Measurements from ENCODE around the gene VLDLR. TPM values are rescaled to one million over a fixed set of nuclear protein-coding genes. Genes with fewer than 3 reads are reported as not detected.

The VLDLR gene
- polyA plus RNA-seq, 1 donor (not counting 4 experiments of a cell fraction or from before 2014, with no cell fraction given) = 7.0 TPM

DNA sequence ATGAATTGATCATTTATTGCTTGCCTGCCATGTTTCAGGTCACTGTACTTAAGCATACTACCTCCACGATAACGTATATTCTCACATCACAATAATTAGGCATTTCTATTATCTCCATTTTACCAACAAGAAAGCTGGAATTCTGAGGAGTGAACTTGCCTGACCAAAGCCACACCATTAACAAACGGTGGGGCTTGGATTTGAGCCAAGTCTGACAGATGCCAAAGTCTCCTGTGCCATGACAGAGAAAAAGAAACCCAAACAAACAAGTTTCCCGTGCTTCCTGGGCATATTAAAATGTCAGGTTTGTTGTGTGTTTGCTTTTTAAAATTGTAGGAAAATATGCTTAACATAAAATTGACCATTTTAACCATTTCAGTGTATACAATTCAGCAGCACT is 54.9 kb downstream of the VLDLR start:
- no peaks in the 10 kb centered on the region for H4K20me1 ChIP-seq (ENCODE audit: control insufficient read depth, extremely low read depth, insufficient read depth, low read length)
- H3K4me2 ChIP-seq (ENCODE audit: control insufficient read depth, extremely low read depth, insufficient read depth, low read depth, low read length) = no peak overlapping the region
- H3K36me3 ChIP-seq (ENCODE audit: control insufficient read depth in 2 of 2, extremely low read depth in 1 of 2, insufficient read depth in 2 of 2, low read length in 2 of 2) = no peaks in the 10 kb centered on the region
- H3K4me3 ChIP-seq (ENCODE audit: control insufficient read depth in 2 of 3, extremely low read depth in 1 of 3, insufficient read depth in 2 of 3, low read depth in 1 of 3, low read length in 3 of 3) = no peak overlapping the region
- no peaks in the 10 kb centered on the region for H3K9me3 ChIP-seq (ENCODE audit: control insufficient read depth, low read depth, low read length)
- dilution Hi-C loops (cut with MboI; ENCODE audit: extremely low pct_ligation_motif_present, low sequenced_read_pairs) = no loop called here
- H2AFZ ChIP-seq (ENCODE audit: control insufficient read depth, low read length) = no peak overlapping the region
- no peaks in the 10 kb centered on the region for H3K9me1 ChIP-seq (ENCODE audit: control insufficient read depth, extremely low read depth, insufficient read depth, low read length)
- TF ChIP-seq, protein P1, sequence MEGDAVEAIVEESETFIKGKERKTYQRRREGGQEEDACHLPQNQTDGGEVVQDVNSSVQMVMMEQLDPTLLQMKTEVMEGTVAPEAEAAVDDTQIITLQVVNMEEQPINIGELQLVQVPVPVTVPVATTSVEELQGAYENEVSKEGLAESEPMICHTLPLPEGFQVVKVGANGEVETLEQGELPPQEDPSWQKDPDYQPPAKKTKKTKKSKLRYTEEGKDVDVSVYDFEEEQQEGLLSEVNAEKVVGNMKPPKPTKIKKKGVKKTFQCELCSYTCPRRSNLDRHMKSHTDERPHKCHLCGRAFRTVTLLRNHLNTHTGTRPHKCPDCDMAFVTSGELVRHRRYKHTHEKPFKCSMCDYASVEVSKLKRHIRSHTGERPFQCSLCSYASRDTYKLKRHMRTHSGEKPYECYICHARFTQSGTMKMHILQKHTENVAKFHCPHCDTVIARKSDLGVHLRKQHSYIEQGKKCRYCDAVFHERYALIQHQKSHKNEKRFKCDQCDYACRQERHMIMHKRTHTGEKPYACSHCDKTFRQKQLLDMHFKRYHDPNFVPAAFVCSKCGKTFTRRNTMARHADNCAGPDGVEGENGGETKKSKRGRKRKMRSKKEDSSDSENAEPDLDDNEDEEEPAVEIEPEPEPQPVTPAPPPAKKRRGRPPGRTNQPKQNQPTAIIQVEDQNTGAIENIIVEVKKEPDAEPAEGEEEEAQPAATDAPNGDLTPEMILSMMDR (optimal IDR thresholded peaks at IDR 0.05 in 1 of 3, IDR thresholded peaks at IDR 0.05 in 1 of 3, conservative IDR thresholded peaks at IDR 0.05 in 1 of 3; ENCODE audit: extremely low read depth in 1 of 3, insufficient read depth in 2 of 3, low read length in 3 of 3) = no peak
- TF ChIP-seq EZH2 (IDR thresholded peaks at IDR 0.05; ENCODE audit: low read length) = no peak
- H3K4me1 ChIP-seq (ENCODE audit: control insufficient read depth, extremely low read depth, insufficient read depth, low read length) = no peaks in the 10 kb centered on the region
- H3K79me2 ChIP-seq (ENCODE audit: control insufficient read depth, insufficient read depth, low read length) = no peaks in the 10 kb centered on the region
- DNase-seq (ENCODE audit: low read depth, low spot score) (no peak), FAIRE-seq (no peak)
- no peak overlapping the region for H3K27ac ChIP-seq (ENCODE audit: control insufficient read depth, insufficient read depth, low read length)
- no peak overlapping the region for H3K9ac ChIP-seq (ENCODE audit: control insufficient read depth, extremely low read depth, insufficient read depth, low read length)
- H3K27me3 ChIP-seq (ENCODE audit: control insufficient read depth, extremely low read depth, insufficient read depth, low read length) = no peaks in the 10 kb centered on the region

- Histone ChIP-seq H4K20me1 (ENCODE audit: control insufficient read depth, extremely low read depth, insufficient read depth, low read length) (no peaks in the 10 kb centered on the region), H2AFZ (ENCODE audit: control insufficient read depth, low read length) (no peak overlapping the region), H3K79me2 (ENCODE audit: control insufficient read depth, insufficient read depth, low read length) (no peaks in the 10 kb centered on the region), H3K9me1 (ENCODE audit: control insufficient read depth, extremely low read depth, insufficient read depth, low read length) (no peaks in the 10 kb centered on the region), H3K4me1 (ENCODE audit: control insufficient read depth, extremely low read depth, insufficient read depth, low read length) (no peaks in the 10 kb centered on the region), H3K27me3 (ENCODE audit: control insufficient read depth, extremely low read depth, insufficient read depth, low read length) (no peaks in the 10 kb centered on the region), H3K36me3 (ENCODE audit: control insufficient read depth in 2 of 2, extremely low read depth in 1 of 2, insufficient read depth in 2 of 2, low read length in 2 of 2) (no peaks in the 10 kb centered on the region), H3K9me3 (ENCODE audit: control insufficient read depth, low read depth, low read length) (no peaks in the 10 kb centered on the region), H3K27ac (ENCODE audit: control insufficient read depth, insufficient read depth, low read length) (no peak overlapping the region), H3K4me2 (ENCODE audit: control insufficient read depth, extremely low read depth, insufficient read depth, low read depth, low read length) (no peak overlapping the region), H3K4me3 (ENCODE audit: control insufficient read depth in 2 of 3, extremely low read depth in 1 of 3, insufficient read depth in 2 of 3, low read depth in 1 of 3, low read length in 3 of 3) (no peak overlapping the region), H3K9ac (ENCODE audit: control insufficient read depth, extremely low read depth, insufficient read depth, low read length) (no peak overlapping the region)
- no peak for DNase-seq (ENCODE audit: low read depth, low spot score)
- dilution Hi-C loops (cut with MboI; ENCODE audit: extremely low pct_ligation_motif_present, low sequenced_read_pairs) = no loop called here
- TF ChIP-seq, protein P1 (optimal IDR thresholded peaks at IDR 0.05 in 1 of 3, IDR thresholded peaks at IDR 0.05 in 1 of 3, conservative IDR thresholded peaks at IDR 0.05 in 1 of 3; ENCODE audit: extremely low read depth in 1 of 3, insufficient read depth in 2 of 3, low read length in 3 of 3) = no peak
- TF ChIP-seq EZH2 (IDR thresholded peaks at IDR 0.05; ENCODE audit: low read length) = no peak
- no peak for FAIRE-seq
These were observed 56.6 kb downstream of the VLDLR start for GRCh38 chr9:2677915-2678889.

Measured in keratinocyte (primary cell).